HG03139 (cell line): ENCODE measurements around the gene LYPD4.

Source experiments
- ATAC-seq: cut with Tn5 transposase; IDR thresholded peaks from one replicate; pipeline ENCODE4 v1.9.1; 2021; ENCODE audit not compliant: unreplicated experiment

Gene LYPD4

DNA sequence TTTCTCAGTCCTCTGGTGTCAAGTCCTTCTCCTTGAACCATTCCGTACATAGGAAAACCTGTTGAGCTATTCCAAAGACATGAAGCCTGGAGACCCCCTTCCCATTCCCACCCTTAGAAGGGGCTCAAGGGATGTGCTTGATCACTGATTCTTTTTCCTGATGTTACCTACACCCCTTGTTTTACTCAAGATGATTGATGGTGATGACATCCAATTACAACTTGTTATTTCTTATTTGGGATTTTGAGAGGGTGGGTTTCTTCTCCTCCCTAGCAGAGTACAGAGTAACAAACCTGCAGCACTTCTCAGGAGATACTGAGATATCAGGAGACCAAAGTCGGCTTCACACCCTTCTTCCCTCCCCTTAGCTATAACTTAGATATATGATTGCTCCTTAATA, 8.9 kb upstream of the LYPD4 start:
- ATAC-seq: no peak

DNA sequence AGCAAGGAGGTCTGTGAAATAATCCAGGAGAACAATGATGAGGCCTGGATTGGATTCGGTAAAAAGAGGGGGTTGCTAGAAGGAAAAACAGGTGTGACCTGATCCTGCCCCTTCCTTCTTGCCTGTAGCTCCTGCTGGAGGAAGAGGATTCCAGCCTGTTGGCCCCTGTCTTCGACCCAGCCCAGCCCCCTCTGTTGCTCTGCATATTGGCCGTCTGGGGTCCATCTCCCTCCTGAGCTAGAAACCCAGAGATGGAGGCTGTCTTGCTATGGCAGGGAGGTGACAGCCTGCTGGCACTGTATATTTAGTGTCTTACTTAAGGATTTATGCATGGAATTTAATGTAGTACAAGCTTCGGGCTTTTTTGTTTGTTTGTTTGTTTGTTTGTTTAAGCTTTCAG, 7.0 kb upstream of the LYPD4 start:
- no peak for ATAC-seq

DNA sequence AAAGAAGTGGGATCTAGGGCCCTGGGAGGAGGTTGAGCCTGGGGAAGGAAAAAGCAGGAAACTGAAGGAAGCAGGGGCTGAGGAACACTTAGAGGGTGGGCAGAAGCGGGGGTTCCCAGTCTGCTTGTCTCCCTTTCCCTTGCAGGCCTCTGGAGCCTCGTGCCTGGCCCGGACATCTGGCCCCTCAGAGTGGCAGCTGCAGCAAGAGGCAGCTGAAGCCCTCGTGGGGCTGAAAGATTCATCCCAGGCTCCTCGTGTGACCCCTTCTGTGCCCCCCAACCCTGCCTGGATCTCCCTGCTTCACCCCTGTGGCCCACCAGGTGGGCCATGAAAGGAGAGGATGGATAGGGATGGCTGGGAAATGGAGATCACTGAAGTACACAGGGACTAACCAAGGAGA, 5.9 kb upstream of the LYPD4 start:
- no peak for ATAC-seq

DNA sequence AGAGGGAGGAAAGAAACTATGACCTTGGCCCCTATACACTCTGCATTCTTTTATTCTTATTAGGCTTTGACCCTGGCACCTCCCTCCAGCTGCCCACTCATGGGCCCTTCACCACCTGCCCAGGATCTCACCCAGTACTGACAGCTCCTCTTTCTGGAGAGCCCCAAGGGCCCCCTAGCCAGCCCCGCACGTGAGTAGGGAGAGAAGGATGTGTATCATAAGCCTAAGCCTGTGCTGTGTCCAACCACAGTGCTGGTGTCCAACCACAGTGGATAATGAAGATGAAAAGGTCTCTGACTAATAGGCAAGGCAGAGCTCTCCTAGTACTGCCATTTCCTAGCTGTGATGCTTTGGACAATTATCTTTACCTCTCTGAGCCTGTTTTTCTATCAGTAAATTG, 4.6 kb upstream of the LYPD4 start:
- ATAC-seq: no peak

DNA sequence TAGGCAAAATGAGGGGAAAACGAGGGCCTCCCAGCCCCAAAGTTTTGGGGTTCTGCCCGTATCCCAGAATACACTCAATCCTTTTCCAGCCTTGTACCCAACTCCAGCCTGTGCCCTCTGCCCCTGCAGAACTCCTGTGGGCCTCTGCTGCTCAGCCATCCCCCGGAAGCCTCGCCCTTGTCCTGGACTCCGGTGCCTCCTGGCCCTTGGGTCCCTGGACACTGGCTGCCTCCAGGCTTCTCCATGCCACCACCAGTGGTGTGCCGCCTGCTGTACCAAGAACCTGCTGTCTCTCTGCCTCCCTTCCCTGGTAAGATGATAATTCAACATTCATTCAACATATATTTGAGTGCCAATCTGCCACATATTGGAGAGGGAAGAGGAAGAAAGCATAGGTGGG, 4.2 kb upstream of the LYPD4 start:
- ATAC-seq: no peak

DNA sequence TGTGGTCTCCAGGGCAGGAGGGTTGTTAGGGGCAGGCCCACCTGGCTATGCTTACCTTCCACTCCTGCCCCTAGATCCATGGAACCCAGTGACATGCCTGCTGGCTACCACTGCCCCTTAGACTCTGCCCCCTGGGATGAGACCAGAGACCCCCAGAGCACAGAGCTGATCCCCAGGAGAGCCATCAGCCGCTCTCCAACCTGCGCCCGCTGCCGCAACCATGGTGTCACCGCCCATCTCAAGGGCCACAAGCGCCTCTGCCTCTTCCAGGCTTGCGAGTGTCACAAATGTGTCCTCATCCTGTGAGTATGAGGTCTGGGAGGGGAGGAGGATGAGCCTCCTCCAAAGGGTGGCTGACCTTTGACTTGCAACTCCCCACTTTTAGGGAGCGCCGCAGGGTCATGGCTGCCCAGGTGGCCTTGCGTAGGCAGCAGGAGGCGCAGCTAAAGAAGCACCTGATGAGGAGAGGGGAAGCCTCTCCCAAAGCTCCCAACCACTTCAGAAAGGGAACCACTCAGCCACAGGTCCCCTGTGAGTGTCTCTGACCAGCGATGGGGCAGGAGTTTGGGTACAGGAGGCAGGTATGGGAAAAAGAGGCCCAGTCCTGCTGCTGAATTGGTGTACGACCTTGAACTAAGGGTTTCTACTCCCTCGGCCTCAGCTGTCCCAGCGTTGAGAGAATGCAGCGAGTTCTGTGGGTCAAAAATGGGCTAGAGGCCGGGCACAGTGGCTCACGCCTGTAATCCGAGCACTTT, 3.0 kb upstream of the LYPD4 start:
- ATAC-seq: no peak

DNA sequence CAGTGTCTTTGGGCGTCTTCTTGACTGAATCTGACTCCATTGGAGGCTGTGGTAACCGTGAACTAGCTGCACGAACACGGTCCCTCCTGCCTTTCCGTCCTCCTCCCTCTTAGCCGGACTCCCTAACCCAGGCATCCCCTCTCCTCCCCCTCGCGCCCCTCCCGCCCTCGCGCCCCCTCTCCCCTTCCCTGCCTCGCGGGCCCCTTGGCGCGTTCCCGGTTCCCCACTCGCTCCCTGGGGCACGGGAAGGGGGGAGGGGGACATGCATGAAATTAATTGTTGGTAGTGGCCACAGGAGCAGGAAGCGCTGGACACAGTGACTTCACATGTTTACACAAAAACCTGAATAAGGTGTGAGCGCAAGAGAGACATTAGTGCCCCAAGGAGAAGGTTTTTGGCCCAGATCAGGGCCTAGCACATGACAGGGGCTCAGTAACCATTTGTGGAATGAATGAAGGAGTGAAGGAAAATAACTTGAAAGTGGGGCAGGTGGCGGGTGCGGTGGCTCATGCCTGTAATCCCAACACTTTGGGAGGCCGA, 638 bp upstream of the LYPD4 start:
- ATAC-seq: no peak

DNA sequence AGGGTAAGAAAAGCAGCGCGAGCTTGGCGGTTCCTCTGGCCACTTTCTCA, 343 bp upstream of the LYPD4 start, which contains the start of gene DMRTC2:
Gene DMRTC2, plus strand, starts transcription at position 42 of the 50 bp plus-strand sequence. CDS start 2,387 bp downstream, outside the sequence.
- ATAC-seq: no peak

DNA sequence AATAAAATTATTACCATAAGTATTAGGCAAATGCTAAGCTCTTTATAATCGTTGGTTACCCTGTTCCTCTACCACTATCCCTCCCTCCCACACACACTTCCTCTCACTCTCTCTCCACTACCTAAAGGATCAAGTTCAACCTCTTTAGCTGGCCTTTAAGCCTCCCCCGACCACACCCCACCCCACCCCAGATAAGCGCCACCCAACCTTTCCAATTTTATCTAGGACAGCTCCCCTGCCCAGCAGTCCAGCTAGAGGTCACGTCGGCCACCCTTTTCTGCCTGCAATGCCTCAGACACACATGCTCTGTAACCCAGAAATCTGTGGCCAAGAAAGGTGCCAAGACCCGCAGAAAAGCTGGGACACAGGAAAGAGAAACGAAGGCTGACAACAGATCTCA, 1.1 kb downstream of the LYPD4 start:
- no peak for ATAC-seq

DNA sequence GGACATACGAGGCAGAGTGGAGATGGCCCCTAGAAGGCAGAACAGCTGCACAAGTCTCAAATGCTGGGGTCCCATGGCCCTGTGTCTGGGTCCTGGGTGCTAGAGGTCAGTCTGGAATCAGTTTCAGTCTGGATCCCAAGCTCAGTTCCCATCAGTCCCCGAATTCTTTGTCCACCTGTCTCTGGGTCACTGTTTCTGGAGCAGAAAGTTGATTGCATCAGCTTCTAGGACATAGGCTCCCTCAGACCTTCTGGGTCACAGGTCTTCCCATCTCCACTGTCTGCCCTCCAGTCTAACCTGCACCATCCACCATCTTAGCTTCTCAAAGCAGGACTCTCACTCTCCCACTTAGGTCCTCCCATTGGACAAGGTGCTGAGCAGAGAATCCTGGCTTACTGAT, 5.3 kb downstream of the LYPD4 start:
- ATAC-seq: no peak

DNA sequence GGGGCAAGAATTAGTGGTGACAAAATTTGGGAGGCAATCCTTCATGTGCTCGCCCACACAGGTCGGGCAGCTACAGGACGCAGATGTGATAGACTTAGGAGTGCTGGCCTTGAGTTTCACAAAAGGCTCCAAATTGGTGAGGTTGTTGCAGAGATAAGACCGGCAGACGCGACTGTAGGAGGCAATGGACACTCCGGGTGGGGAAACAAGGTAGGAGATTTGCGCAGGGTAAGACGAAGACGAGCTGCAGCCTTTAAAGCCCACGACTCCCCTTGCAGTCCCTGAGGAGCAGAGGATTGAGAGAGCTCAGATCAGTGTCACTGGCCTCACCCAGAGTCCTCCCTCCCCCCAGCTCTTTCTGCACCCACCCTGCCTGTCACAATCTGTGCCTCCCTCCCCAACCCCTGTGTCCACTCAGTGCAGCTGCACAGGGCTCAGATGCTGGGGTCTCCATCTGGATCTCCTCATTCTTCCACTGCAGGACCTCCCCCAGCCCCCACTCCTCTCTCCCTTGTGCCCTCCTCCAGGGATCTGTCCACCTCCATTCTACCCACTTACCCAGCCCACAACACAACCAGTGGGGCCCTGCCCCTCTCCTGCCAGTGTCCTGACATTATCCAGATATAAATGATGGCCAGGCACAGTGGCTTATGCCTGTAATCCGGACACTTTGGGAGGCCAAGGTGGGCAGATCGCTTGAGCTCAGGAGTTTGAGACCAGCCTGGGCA, 6.3 kb downstream of the LYPD4 start:
- ATAC-seq: no peak

DNA sequence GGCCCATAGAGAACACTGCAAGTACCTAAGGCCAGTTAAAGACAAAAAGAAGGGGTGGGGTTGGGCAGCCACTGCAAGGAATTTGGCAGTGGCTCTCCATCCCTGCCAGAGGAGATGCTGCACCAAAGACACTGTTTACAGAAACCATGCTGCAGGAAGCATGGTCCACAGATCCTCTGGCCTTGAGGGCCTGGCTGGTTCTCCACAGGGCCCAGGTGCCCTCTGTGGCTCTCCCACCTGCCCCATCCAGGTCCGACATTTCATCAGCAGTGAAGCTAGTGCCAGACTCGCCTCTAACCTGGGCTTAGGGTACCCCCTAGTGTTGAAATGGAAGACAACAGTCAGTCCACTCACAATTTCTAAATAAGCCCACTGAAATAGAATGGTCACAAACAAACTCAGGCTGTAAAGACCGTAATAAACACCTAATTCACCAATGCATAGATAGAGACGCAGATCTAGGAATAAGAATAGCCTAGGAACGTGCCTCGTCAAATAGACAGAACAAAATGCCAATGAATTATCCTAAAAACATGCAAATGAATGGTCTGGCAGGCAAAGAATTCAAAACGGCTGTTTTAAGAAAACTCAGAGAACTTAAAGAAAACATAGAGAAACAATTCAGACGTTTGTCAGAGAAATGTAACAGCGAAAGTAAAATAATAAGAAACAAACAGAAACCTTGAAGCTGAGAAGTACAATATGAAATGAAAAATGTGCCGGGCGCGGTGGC, 23.3 kb downstream of the LYPD4 start:
- ATAC-seq: no peak

DNA sequence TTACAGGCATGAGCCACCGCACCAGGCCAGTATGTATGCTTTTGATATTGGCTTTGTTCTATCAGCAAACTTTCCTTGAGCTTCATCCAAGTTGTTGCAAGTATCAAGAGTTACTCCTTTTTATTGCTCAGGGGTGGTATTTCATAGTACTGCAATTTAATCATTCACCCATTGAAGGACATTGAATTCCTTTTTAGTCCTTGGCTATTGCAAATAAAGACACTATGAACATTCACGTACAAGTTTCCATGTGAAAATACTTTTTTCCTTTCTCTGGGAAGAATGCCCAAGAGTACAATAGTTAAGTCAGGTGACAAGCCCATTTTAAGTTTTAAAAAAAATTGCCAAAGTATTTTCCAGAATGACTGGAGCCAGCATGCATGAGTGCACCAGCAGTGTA, 27.7 kb downstream of the LYPD4 start:
- no peak for ATAC-seq

DNA sequence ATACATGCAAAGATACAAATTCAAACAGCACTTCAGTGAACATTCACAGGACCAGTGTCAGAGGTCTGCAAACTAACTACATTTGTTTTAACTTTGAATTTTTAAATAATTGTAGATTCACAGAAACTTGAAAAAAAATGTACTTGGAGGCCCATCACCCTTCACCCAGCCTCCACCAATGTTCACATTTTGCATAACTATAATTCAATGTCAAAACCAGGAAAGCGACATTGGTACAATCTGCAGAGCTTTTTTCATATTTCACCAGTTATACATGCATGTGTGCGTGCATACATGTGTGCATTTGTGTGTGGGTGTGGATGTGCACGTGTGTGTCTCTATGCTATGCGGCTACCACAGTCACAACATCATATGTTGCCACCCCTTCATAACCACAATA, 29.2 kb downstream of the LYPD4 start:
- ATAC-seq: no peak

DNA sequence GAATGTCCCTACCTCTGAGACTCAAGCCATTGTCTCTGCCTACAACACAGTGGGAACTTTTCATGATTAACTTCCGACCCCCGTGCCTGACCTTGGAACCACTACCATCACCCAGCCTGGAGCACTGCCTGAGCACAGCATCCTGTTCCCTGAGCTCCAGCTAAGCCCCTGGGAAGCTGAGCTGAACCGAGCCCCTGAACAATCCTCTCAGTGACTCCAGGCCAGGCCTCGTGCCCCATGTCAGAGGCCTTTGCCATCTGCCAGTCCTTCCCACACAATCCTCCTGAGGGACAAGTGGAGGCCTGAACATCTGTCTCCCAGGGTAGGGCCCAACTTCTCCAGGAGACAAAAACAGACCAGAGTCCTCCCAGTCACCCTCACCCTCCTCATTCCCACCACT, 30.6 kb downstream of the LYPD4 start:
- no peak for ATAC-seq

DNA sequence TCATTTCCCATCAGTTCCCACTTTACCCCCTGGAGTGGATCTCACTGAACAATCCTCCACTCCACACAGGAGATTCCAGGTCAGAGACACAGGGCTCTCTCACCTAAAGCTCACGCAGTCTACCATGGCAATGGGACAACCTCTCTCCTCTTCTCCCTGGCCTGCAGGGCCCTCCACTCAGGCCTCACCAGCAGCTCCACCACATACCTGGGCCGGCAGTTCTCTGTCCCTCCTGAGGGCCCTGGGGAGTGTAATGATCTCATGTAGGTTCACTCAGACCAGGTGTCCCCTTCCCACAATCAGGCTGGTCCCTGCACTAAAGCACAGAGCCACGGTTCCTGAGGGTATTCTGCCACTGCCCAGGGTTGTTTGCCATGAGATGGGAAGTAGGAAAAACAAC, 32.5 kb downstream of the LYPD4 start:
- no peak for ATAC-seq

DNA sequence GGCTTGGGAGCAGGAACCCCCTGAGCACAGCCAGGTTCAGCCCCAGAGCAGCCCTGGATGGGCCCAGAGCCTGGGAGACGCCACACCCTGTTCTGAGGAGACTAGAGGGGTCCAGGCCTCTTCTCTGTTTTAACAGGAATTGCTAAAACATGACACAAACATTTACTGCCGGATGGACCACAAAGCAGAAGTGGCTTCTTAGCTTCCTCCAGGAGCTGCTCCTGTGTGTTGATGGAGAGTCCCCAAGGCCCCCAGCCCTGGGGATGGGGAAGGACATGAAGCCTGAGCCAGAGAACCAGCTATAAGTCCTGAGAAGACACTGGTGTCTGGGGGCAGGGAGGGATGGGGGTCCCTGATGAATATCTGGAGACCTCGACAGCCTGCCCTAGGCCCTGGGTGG, 33.4 kb downstream of the LYPD4 start:
- ATAC-seq: no peak

DNA sequence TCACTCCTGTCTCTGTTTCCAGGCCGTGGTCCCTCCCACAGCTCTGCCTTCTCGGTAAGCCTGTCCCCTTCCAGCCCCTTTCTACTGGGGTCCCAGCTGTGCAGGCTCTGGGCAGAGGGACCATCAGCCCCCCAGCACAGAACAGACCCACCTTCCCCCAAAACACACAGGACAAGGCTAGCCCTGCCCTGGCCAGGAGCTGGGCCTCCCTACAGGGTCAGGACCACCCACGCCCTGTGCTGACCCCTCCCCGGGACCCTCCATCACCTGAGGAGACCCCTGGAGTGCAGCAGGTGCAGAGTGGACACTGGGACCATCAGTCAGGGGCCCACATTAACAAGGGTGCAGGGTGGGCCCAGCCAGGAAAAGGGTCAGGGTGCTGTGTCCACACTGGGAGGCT, 34.2 kb downstream of the LYPD4 start:
- no peak for ATAC-seq

DNA sequence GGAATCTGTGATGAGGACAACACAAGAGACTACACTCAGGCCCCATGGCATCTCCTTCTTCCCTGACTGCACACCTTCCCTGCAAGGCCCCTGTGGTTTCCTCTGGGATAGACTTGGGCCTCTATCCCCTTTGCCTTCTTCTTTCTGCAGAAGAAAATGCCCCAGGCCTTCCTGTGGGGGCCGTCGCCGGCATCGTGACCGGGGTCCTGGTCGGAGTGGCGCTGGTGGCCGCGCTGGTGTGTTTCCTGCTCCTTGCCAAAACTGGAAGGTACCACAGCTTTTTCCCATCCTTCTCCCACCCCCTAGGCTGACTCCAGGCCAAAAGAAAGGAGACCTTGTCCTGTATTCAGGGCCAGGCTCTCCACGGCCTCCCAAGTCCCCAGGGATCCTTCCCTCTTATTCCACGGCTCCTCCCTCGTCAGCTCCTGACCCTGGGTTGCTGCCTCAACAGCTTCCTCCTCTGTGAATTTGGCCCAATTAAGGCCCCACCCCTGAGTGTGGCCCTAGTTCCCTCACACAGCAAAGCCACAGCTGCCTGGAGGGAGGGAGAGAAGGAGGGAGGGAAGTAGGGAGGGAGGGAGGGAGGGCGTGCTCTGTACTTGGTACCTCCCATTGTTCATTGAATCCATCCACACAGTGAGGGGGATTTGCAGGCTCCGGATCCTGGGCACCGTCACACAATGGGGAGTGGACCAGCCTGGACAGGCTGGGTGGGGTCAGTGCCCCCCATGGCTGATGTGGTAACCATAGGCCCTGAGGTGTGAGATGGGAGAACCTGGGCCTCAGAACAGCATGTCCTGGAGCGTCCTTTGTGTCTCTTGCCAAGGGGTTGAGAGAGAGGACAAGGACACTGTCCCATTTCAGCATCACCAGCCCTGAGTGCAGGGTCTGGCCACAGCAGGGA, 35.6 kb downstream of the LYPD4 start:
- ATAC-seq: no peak

DNA sequence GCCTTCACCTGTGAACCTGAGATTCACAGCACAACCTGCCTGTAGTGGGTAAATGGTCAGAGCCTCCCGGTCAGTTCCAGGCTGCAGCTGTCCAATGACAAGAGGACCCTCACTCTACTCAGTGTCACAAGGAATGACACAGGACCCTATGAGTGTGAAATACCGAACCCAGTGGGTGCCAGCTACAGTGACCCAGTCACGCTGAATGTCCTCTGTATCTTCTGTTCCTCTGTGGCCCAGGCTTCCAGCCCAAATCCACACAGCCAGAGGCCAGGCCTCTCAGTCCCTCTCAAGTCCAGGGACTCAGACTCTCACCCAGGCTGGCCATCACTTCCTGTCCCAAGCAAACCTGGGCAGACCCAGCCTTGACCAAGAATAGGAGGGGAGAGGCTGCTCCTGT, 37.3 kb downstream of the LYPD4 start:
- no peak for ATAC-seq

DNA sequence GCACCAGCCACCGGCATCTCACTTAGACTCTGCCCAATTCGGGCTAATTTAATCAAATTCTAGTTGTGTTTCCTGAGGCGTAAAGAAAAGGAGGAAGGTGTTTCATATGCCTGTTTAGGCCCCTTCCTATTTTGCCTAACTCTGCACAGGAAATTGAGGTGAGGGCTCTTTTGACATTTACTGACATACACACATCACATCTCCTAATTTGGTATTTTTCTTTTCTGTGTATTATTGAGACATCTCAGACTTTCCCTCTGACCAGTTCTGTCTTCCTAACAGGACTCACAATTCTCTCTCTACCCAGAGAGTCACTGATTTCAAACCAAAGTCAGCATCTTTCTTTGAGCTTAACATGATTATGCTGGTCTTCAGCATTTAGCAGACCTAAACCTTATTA, 40.1 kb downstream of the LYPD4 start:
- no peak for ATAC-seq
